Stimulated activated CD8-positive, alpha-beta memory T cell treated with anti-CD3 and anti-CD28 coated beads, Interleukin-7, amount 100 ng/mL, for 4 hours (primary cell): ENCODE results near the gene CWH43.
"Not testable (repeated sequence)": the region's sequence is repeated elsewhere in the genome, so short reads cannot be mapped to it uniquely, and the experiment has no call there.

Experiments
- DNase-seq, 2 donors: peaks; one replicate each; pipeline ENCODE4 v3.0.0-alpha.2; 2020; ENCODE audit warnings: low read depth in 2 of 2

Gene CWH43

GRCh38 chr4:48976041-48976440 is 10.0 kb upstream of the CWH43 start:
- no peak for DNase-seq

- DNase-seq, result no peak
Measured at GRCh38 chr4:48979914-48980579, 6.0 kb upstream of the CWH43 start.

- not testable (repeated sequence) for DNase-seq
Measured at GRCh38 chr4:48984005-48984404, 2.1 kb upstream of the CWH43 start.

- no peak for DNase-seq
Measured at GRCh38 chr4:48985602-48985975, 486 bp upstream of the CWH43 start.

GRCh38 chr4:48986654-48987164 is 634 bp downstream of the CWH43 start:
- DNase-seq, result no peak

GRCh38 chr4:48989461-48990203 is 3.6 kb downstream of the CWH43 start:
- DNase-seq, result no peak

GRCh38 chr4:48991357-48991756 is 5.3 kb downstream of the CWH43 start:
- no peak for DNase-seq

- no peak for DNase-seq
Measured at GRCh38 chr4:48997962-48998361, 11.9 kb downstream of the CWH43 start.

- no peak for DNase-seq
Measured at GRCh38 chr4:48998440-48998839, 12.4 kb downstream of the CWH43 start.

GRCh38 chr4:49000806-49001205 is 14.7 kb downstream of the CWH43 start:
- DNase-seq, result no peak

GRCh38 chr4:49002931-49003330 is 16.9 kb downstream of the CWH43 start:
- DNase-seq, result no peak

GRCh38 chr4:49018718-49019295 is 32.7 kb downstream of the CWH43 start:
- no peak for DNase-seq

- no peak for DNase-seq
Measured at GRCh38 chr4:49032440-49033161, 46.5 kb downstream of the CWH43 start.

GRCh38 chr4:49036528-49036927 is 50.5 kb downstream of the CWH43 start:
- DNase-seq, result no peak

GRCh38 chr4:49044270-49044669 is 58.2 kb downstream of the CWH43 start:
- no peak for DNase-seq

- DNase-seq, result no peak
Measured at GRCh38 chr4:49058306-49058705, 72.2 kb downstream of the CWH43 start.

- DNase-seq, result no peak
Measured at GRCh38 chr4:49063670-49064069, 77.6 kb downstream of the CWH43 start.

GRCh38 chr4:49072196-49072595 is 86.1 kb downstream of the CWH43 start:
- DNase-seq, result not testable (repeated sequence)

- not testable (repeated sequence) for DNase-seq
Measured at GRCh38 chr4:49091883-49092282, 105.8 kb downstream of the CWH43 start.

- DNase-seq, result not testable (repeated sequence)
Measured at GRCh38 chr4:49092608-49093135, 106.6 kb downstream of the CWH43 start.

- not testable (repeated sequence) for DNase-seq
Measured at GRCh38 chr4:49096215-49096614, 110.1 kb downstream of the CWH43 start.

- not testable (repeated sequence) for DNase-seq
Measured at GRCh38 chr4:49096627-49097026, 110.6 kb downstream of the CWH43 start.
